PC-9 (cell line): ENCODE data around the gene RNASEH2A. TPM values are rescaled to one million over a fixed set of nuclear protein-coding genes. Genes with fewer than 3 reads are reported as not detected.
A peak's percentile ranks its signal among the peaks of the same experiment; 100 is the strongest.

Source experiments
- BruUV-seq: library from RNA; stranded (reverse); fragments of 400-500 nt; replicated peaks from 2 replicates; lab custom pipeline; 2021; lab: Mats Ljungman, UMichigan
- CTCF ChIA-PET: fragments of 300-600 bp; sonication (Branson Sonifier 250); formaldehyde crosslinking; loops from one replicate; lab custom pipeline; 2022; ENCODE audit warnings: antibody characterized with exemption; lab: Charles Lee
- POLR2A ChIA-PET: fragments of 300-600 bp; sonication (Branson Sonifier 250); formaldehyde crosslinking; loops from one replicate; lab custom pipeline; 2022; ENCODE audit warnings: antibody characterized with exemption; ENCODE audit not compliant: unreplicated experiment; lab: Charles Lee
- DNase-seq, 2 experiments: peaks; one replicate each; pipeline versions ENCODE4 v3.0.0 to v3.0.0-alpha.2; 2015 to 2022; ENCODE audit warnings: mixed read lengths in 1 of 2
- H2AFZ ChIP-seq: fragments of 200-600 bp; sonication (generic); 2 replicates; pipeline ENCODE4 v1.8.1; 2017; ENCODE audit warnings: antibody characterized with exemption
- H3F3A ChIP-seq: fragments of 200-600 bp; sonication (generic); 2 replicates; pipeline ENCODE4 v1.8.1; 2017; ENCODE audit warnings: antibody characterized with exemption, mild to moderate bottlenecking, low read depth; ENCODE audit not compliant: insufficient read depth
- H3K27ac ChIP-seq: fragments of 200-600 bp; sonication (generic); 2 replicates; pipeline ENCODE4 v1.6.1; 2016; ENCODE audit warnings: mixed run types
- H3K27me3 ChIP-seq: fragments of 200-600 bp; sonication (generic); 2 replicates; pipeline ENCODE4 v1.6.1; 2016; ENCODE audit warnings: low read depth, mixed run types; ENCODE audit not compliant: insufficient read depth
- H3K36me3 ChIP-seq: fragments of 200-600 bp; sonication (generic); 2 replicates; pipeline ENCODE4 v1.6.1; 2016; ENCODE audit warnings: low read depth, mixed run types
- H3K4me1 ChIP-seq: fragments of 200-600 bp; sonication (generic); replicated peaks from 2 replicates; pipeline ENCODE4 v1.6.1; 2016; ENCODE audit warnings: mixed run types; ENCODE audit not compliant: insufficient read depth
- H3K4me2 ChIP-seq: fragments of 200-600 bp; sonication (generic); 2 replicates; pipeline ENCODE4 v1.6.1; 2017; ENCODE audit warnings: mixed run types
- H3K4me3 ChIP-seq: fragments of 200-600 bp; sonication (generic); 2 replicates; pipeline ENCODE4 v1.6.1; 2016; ENCODE audit warnings: mixed run types
- H3K79me2 ChIP-seq: fragments of 200-600 bp; sonication (generic); 2 replicates; pipeline ENCODE4 v1.6.1; 2017; ENCODE audit warnings: low read depth, mixed run types
- H3K9me2 ChIP-seq: fragments of 200-600 bp; sonication (generic); 2 replicates; pipeline ENCODE4 v1.8.1; 2017; ENCODE audit warnings: mild to moderate bottlenecking; ENCODE audit not compliant: insufficient read depth
- H3K9me3 ChIP-seq: fragments of 200-600 bp; sonication (generic); 2 replicates; pipeline ENCODE4 v1.8.1; 2016; ENCODE audit warnings: low read depth; ENCODE audit not compliant: insufficient read depth
- H4K20me1 ChIP-seq: fragments of 200-600 bp; sonication (generic); 2 replicates; pipeline ENCODE4 v1.8.1; 2017; ENCODE audit not compliant: insufficient read depth
- EZH2 ChIP-seq: fragments of 200-600 bp; sonication (generic); IDR thresholded peaks from 2 replicates; pipeline ENCODE4 v1.8.0; 2017; ENCODE audit warnings: antibody characterized with exemption, low read depth
- intact Hi-C: fragments of 100-400 bp; cut with micrococcal nuclease; formaldehyde crosslinking; loops from one replicate; pipeline ENCODE4 v1.10.0; 2022; ENCODE audit not compliant: unreplicated experiment
- total RNA-seq: library from RNA; stranded (reverse); gene quantifications from 2 replicates; pipeline ENCODE4 v1.2.3, GENCODE V29; 2021
- TF ChIP-seq, protein P1 (sequence below): fragments of 200-600 bp; sonication (generic); conservative IDR thresholded peaks from 2 replicates; pipeline ENCODE4 v1.6.1; 2017; ENCODE audit warnings: mixed run types, antibody characterized with exemption, mild to moderate bottlenecking, moderate library complexity

Gene RNASEH2A
- total RNA-seq, 1 experiment from 2014 or later: 38.6 TPM

DNA sequence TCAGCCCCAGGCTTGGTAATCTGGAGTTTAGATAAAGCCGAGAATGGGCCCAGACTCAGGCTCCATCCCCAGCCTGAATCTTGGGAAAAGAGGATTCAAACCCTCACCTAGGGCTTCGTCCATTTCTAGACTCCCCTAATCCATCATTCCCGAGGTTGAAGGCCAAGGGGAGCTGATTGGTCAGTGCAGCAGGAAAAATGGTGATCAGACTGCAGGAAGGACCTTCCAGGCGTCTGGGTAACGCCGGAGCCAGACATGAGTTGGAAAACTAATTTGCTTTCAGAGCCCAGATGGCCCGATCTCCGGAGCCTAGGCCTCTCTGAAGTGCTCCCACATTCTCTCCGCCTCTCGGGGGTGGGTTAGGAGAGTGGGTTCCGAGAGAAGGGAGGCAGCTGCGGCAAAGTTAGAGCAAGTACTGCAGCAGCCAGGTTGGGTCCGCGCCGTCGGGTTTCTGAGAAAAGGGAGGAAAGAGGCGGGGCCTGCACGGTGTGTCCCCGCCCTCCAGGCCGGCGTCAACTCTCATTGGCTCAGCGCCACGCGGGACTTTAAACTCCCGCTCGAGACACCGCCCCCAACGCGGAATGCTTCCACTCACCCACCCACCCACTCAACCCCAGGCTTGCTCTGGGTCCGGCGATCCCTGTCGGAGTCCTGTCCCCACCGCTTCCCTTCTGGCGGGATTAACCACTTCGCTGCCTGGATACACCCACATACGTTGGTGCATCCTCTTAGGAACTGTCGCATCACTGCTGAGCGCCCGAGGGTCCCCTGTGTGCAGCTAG, 28.8 kb downstream of the RNASEH2A start:
- no peak overlapping the region for H3K4me3 ChIP-seq
- ChIA-PET CTCF (no interaction called here), POLR2A (interaction anchor here (0.6 kb wide), 1 partner anchor 34 kb away, joined by 3 read pairs; no protein-coding TSS in a partner anchor)
- TF ChIP-seq, protein P1, sequence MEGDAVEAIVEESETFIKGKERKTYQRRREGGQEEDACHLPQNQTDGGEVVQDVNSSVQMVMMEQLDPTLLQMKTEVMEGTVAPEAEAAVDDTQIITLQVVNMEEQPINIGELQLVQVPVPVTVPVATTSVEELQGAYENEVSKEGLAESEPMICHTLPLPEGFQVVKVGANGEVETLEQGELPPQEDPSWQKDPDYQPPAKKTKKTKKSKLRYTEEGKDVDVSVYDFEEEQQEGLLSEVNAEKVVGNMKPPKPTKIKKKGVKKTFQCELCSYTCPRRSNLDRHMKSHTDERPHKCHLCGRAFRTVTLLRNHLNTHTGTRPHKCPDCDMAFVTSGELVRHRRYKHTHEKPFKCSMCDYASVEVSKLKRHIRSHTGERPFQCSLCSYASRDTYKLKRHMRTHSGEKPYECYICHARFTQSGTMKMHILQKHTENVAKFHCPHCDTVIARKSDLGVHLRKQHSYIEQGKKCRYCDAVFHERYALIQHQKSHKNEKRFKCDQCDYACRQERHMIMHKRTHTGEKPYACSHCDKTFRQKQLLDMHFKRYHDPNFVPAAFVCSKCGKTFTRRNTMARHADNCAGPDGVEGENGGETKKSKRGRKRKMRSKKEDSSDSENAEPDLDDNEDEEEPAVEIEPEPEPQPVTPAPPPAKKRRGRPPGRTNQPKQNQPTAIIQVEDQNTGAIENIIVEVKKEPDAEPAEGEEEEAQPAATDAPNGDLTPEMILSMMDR: no peak
- no peak for TF ChIP-seq EZH2
- no peaks in the 10 kb centered on the region for H3K79me2 ChIP-seq
- BruUV-seq: no TSS peak
- no peaks in the 10 kb centered on the region for H3K36me3 ChIP-seq
- no peaks in the 10 kb centered on the region for H3K9me3 ChIP-seq
- H3F3A ChIP-seq: peaks cover 50% of the 10 kb centered on the region
- 0 out of 2 replicates have a peak overlapping the region, but pooled peaks have one; percentile 20 for H3K4me2 ChIP-seq
- no peaks in the 10 kb centered on the region for H4K20me1 ChIP-seq
- peaks cover 14% of the 10 kb centered on the region for H3K4me1 ChIP-seq
- H2AFZ ChIP-seq: no peak overlapping the region
- H3K27ac ChIP-seq: no peak overlapping the region
- peak in 1 of 2 experiments; percentile 34 for DNase-seq
- H3K9me2 ChIP-seq: no peaks in the 10 kb centered on the region
- intact Hi-C loops: no loop called here
- peaks cover 19% of the 10 kb centered on the region; the same call in 1 of the 2 replicates for H3K27me3 ChIP-seq

DNA sequence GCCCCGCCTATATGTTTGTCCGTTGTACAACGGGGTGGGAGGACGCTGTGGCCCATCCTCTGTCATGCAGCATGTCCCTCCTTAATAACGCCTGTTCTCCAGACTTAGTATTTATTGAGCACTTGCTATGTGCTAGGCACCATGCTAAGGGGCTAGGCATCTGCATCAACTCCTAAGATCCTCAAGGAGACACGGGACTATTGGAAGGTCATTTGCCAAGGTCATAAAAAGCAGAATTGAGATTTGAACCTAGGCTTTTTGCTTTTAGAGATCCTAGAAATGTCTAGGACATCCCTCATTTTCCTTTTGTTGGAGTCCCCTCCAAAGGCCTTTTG, 30.1 kb downstream of the RNASEH2A start:
- no TSS peak for BruUV-seq
- POLR2A ChIA-PET: interaction anchor here (0.6 kb wide), 1 partner anchor 70 kb away, joined by 6 read pairs; no protein-coding TSS in a partner anchor
- TF ChIP-seq, protein P1: no peak
- H3K27ac ChIP-seq: no peak overlapping the region
- H3K9me3 ChIP-seq: no peaks in the 10 kb centered on the region
- intact Hi-C loops: no loop called here
- H2AFZ ChIP-seq: no peak overlapping the region
- H3K4me3 ChIP-seq: no peak overlapping the region
- H3K79me2 ChIP-seq: no peaks in the 10 kb centered on the region
- H3F3A ChIP-seq: peaks cover 59% of the 10 kb centered on the region
- peak overlapping the region; percentile 50; the same call in 1 of the 2 replicates for H3K4me2 ChIP-seq
- CTCF ChIA-PET: interaction anchor here (1.0 kb wide), 1 partner anchor 43 kb away, joined by 4 read pairs; no protein-coding TSS in a partner anchor
- H3K9me2 ChIP-seq: no peaks in the 10 kb centered on the region
- H4K20me1 ChIP-seq: no peaks in the 10 kb centered on the region
- peaks cover 15% of the 10 kb centered on the region; the same call in 1 of the 2 replicates for H3K27me3 ChIP-seq
- no peak for DNase-seq
- peaks cover 21% of the 10 kb centered on the region for H3K4me1 ChIP-seq
- no peaks in the 10 kb centered on the region for H3K36me3 ChIP-seq

DNA sequence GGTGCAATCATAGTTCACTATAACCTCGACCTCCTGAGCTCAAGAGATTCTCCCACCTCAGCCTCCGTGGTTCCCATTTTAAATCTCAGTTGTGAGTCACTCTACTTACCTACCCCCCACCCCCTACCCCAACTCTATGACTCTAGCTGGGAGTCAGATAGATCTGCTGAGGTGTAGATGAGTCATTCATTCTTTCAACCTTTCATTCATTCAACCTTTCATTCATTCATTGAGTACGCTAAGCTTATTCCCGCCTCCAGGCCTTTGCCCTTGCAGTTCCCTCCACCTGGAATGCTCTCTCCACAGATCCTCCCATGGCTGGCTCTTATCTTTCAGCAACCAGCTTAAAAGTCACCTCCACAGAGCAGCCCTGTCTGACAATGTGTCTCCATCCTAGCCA, 30.8 kb downstream of the RNASEH2A start:
- H3K9me3 ChIP-seq: no peaks in the 10 kb centered on the region
- H3K4me2 ChIP-seq: no peak overlapping the region
- ChIA-PET CTCF (interaction anchor here (1.0 kb wide), 2 partner anchors 41 to 44 kb away, joined by 4 to 7 read pairs; no protein-coding TSS in a partner anchor), POLR2A (interaction anchor here (0.5 to 0.6 kb wide), 2 partner anchors 43 to 71 kb away, joined by 6 to 20 read pairs; no protein-coding TSS in a partner anchor)
- H3K4me3 ChIP-seq: no peak overlapping the region
- H3K9me2 ChIP-seq: no peaks in the 10 kb centered on the region
- H3K4me1 ChIP-seq: peaks cover 21% of the 10 kb centered on the region
- H3K27me3 ChIP-seq: peaks cover 8% of the 10 kb centered on the region; the same call in 1 of the 2 replicates
- intact Hi-C loops: no loop called here
- DNase-seq: no peak
- peaks cover 57% of the 10 kb centered on the region for H3F3A ChIP-seq
- H3K79me2 ChIP-seq: no peaks in the 10 kb centered on the region
- no peaks in the 10 kb centered on the region for H4K20me1 ChIP-seq
- BruUV-seq: no TSS peak
- H3K36me3 ChIP-seq: no peaks in the 10 kb centered on the region
- TF ChIP-seq, protein P1: no peak
- TF ChIP-seq EZH2: no peak
- H3K27ac ChIP-seq: no peak overlapping the region
- no peak overlapping the region for H2AFZ ChIP-seq
